Measurements from ENCODE around the gene SEC14L1. TPM values are rescaled to one million over a fixed set of nuclear protein-coding genes. Genes with fewer than 3 reads are reported as not detected.

SEC14L1 gene
- total and polyA plus RNA-seq, 2 experiments from 2014 or later, result 52.9 to 71.4 TPM

DNA sequence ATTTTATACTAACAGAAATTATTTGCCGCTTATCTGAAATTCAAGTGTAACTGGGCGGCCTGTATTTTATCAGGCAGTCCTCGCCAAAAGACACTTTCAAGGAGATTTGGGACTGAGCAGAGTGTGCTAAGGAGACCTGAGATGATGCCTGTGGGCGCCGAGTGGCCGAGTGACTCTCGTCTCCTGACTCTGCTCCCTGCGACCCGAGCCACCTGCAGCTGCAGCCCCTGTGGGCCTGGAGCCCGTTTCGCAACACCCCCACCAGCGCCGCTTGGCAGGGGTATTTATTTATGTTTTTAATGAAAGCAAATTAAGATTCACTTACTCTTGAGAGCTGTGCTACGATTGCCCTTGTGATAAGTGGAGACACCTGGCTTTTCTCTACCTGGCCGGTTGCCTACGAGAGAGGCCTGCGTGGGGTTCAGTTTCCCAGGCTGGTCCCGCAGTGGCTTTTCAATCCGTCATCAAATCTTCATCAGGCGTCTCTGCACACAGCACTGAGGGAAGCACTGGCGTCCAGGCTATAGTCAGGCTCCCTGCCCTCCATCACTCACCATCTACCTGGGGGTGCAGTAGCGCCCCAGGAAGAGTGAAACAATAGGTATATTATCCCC is 124.0 kb downstream of the SEC14L1 start:
- no peaks in the 10 kb centered on the region for H4K20me1 ChIP-seq (ENCODE audit: insufficient read depth, poor library complexity, severe bottlenecking)
- 63% methylated on average over 22 of the region's 22 CpGs for WGBS (ENCODE audit: low lambda C conversion rate, missing lambda C conversion rate)

DNA sequence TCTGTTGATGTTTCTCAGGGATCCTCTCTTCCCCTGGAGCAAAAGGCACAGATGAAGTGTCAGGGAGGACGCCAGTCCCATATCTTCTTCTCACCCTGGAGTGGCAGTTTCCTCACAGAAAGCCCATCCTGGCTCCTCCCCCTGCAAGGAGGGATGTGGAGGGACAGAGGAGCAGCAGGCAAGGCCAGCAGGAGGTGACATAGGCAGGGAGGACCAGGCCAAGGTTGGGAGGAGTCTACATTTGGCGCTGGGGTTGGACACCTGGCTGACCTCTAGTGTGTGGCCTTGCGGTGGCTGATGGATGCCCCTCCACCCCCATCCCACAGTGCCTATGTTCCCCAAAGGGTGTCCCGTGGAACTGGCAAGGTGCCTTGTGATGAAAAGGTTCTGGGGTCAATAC is 125.4 kb downstream of the SEC14L1 start:
- DNase-seq (ENCODE audit: low spot score), result no peak
- WGBS (ENCODE audit: low lambda C conversion rate, missing lambda C conversion rate), result 95% methylated on average over 4 of the region's 4 CpGs
- no peaks in the 10 kb centered on the region for H3K79me2 ChIP-seq

More for the DNA sequence above, 124.0 kb downstream of the SEC14L1 start:
- Histone ChIP-seq H3K36me3 (replicated peaks; ENCODE audit: insufficient read depth, low read depth) (no peaks in the 10 kb centered on the region), H3K9me3 (ENCODE audit: low read depth) (no peaks in the 10 kb centered on the region), H3K4me2 (no peak overlapping the region), H3K4me3 (no peak overlapping the region), H3K4me1 (ENCODE audit: insufficient read depth) (no peaks in the 10 kb centered on the region), H3K9me2 (replicated peaks; ENCODE audit: insufficient read depth) (no peaks in the 10 kb centered on the region), H3K27me3 (no peaks in the 10 kb centered on the region), H3K79me2 (no peaks in the 10 kb centered on the region), H3K27ac (no peak overlapping the region), H2AFZ (no peak overlapping the region)
- no peak for DNase-seq (ENCODE audit: low spot score)
- TF ChIP-seq EZH2phosphoT487 (IDR thresholded peaks at IDR 0.05; ENCODE audit: low read depth, severe bottlenecking, unreplicated experiment) (no peak), EZH2 (IDR thresholded peaks at IDR 0.05; ENCODE audit: borderline replicate concordance) (no peak)
- TF ChIP-seq, protein P1, sequence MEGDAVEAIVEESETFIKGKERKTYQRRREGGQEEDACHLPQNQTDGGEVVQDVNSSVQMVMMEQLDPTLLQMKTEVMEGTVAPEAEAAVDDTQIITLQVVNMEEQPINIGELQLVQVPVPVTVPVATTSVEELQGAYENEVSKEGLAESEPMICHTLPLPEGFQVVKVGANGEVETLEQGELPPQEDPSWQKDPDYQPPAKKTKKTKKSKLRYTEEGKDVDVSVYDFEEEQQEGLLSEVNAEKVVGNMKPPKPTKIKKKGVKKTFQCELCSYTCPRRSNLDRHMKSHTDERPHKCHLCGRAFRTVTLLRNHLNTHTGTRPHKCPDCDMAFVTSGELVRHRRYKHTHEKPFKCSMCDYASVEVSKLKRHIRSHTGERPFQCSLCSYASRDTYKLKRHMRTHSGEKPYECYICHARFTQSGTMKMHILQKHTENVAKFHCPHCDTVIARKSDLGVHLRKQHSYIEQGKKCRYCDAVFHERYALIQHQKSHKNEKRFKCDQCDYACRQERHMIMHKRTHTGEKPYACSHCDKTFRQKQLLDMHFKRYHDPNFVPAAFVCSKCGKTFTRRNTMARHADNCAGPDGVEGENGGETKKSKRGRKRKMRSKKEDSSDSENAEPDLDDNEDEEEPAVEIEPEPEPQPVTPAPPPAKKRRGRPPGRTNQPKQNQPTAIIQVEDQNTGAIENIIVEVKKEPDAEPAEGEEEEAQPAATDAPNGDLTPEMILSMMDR (IDR thresholded peaks at IDR 0.05; ENCODE audit: poor library complexity), result no peak

More for the DNA sequence above, 125.4 kb downstream of the SEC14L1 start:
- H4K20me1 ChIP-seq (ENCODE audit: insufficient read depth, poor library complexity, severe bottlenecking), result no peaks in the 10 kb centered on the region
- no peaks in the 10 kb centered on the region for H3K9me2 ChIP-seq (replicated peaks; ENCODE audit: insufficient read depth)
- TF ChIP-seq EZH2phosphoT487 (IDR thresholded peaks at IDR 0.05; ENCODE audit: low read depth, severe bottlenecking, unreplicated experiment) (no peak), EZH2 (IDR thresholded peaks at IDR 0.05; ENCODE audit: borderline replicate concordance) (no peak)
- TF ChIP-seq, protein P1 (IDR thresholded peaks at IDR 0.05; ENCODE audit: poor library complexity), result no peak
- H3K27me3 ChIP-seq, result no peaks in the 10 kb centered on the region
- no peak overlapping the region for H2AFZ ChIP-seq
- H3K4me1 ChIP-seq (ENCODE audit: insufficient read depth), result no peaks in the 10 kb centered on the region
- no peaks in the 10 kb centered on the region for H3K36me3 ChIP-seq (replicated peaks; ENCODE audit: insufficient read depth, low read depth)
- no peak overlapping the region for H3K27ac ChIP-seq
- H3K9me3 ChIP-seq (ENCODE audit: low read depth), result no peaks in the 10 kb centered on the region
- H3K4me2 ChIP-seq, result no peak overlapping the region
- H3K4me3 ChIP-seq, result no peak overlapping the region

Small RNA genes lying within 50 kb of the gene (small RNA-seq; reads per million reads assigned to genes)
- gene RNU4-47P, result not detected

Measured in hepatocyte (in vitro differentiated cells).